ENCODE data around the gene COX7A2.

DNA sequence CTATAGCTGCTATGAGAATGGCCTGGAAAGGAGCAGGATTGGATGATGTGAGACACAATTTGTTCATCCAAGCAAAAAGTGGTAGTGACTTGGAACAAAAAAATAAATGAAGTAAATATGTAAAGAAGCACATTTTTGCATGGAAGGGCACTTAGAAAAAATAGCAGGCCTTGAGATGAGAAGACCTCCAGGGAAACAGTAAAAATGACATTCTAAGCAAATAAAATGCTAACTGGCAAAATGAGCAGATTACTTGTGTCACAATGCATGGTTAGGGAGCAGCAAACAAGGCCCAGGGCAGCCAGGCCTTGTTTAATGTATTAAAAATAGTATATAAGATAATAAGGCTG, 19.8 kb upstream of the COX7A2 start:
- TF ChIP-seq, protein P1, sequence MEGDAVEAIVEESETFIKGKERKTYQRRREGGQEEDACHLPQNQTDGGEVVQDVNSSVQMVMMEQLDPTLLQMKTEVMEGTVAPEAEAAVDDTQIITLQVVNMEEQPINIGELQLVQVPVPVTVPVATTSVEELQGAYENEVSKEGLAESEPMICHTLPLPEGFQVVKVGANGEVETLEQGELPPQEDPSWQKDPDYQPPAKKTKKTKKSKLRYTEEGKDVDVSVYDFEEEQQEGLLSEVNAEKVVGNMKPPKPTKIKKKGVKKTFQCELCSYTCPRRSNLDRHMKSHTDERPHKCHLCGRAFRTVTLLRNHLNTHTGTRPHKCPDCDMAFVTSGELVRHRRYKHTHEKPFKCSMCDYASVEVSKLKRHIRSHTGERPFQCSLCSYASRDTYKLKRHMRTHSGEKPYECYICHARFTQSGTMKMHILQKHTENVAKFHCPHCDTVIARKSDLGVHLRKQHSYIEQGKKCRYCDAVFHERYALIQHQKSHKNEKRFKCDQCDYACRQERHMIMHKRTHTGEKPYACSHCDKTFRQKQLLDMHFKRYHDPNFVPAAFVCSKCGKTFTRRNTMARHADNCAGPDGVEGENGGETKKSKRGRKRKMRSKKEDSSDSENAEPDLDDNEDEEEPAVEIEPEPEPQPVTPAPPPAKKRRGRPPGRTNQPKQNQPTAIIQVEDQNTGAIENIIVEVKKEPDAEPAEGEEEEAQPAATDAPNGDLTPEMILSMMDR (IDR thresholded peaks at IDR 0.05) = no peak
- TF ChIP-seq POLR2AphosphoS5 (IDR thresholded peaks at IDR 0.05; ENCODE audit: low read depth, low read length) = no peak
